Endothelial cell of umbilical vein (primary cell): ENCODE results near the gene ERI2. TPM values are rescaled to one million over a fixed set of nuclear protein-coding genes. Genes with fewer than 3 reads are reported as not detected.
"Not testable (repeated sequence)": the region's sequence is repeated elsewhere in the genome, so short reads cannot be mapped to it uniquely, and the experiment has no call there.

Experiments used
- BruUV-seq: library from RNA; stranded (reverse); fragments of 400-500 nt; replicated peaks from 2 replicates; lab custom pipeline; 2021; lab: Mats Ljungman, UMichigan
- CTCF ChIA-PET: fragments of 300-600, 350-600 bp; sonication (Branson Sonifier 250); formaldehyde crosslinking; loops from one replicate; lab custom pipeline; 2021; ENCODE audit warnings: antibody characterized with exemption, inconsistent platforms; lab: Charles Lee
- POLR2A ChIA-PET: fragments of 300-600, 350-600 bp; sonication (Branson Sonifier 250); formaldehyde crosslinking; loops from one replicate; lab custom pipeline; 2021; ENCODE audit warnings: antibody characterized with exemption, inconsistent platforms; lab: Charles Lee
- DNase-seq: peaks from one replicate; pipeline ENCODE4 v3.0.0-alpha.2; 2011; ENCODE audit warnings: low read depth, low spot score
- FAIRE-seq: peaks from 2 replicates; lab custom pipeline; 2011; peaks lifted over from hg19 to GRCh38; lab: Jason Lieb, UNC
- H2AFZ ChIP-seq: 2 replicates; pipeline ENCODE4 v1.6.0; 2012; ENCODE audit warnings: low read depth, low read length, control low read depth, inconsistent platforms
- H3K27ac ChIP-seq: 2 replicates; pipeline ENCODE4 v1.5.1; 2011; ENCODE audit warnings: low read depth, mild to moderate bottlenecking, control low read depth, low read length, moderate library complexity; ENCODE audit not compliant: insufficient read depth
- H3K27me3 ChIP-seq, 2 experiments: 2 replicates each; pipeline versions ENCODE4 v1.6.0 to v1.6.1; 2011; ENCODE audit warnings: low read length in 2 of 2, mixed read lengths in 1 of 2; ENCODE audit not compliant: control insufficient read depth in 2 of 2, insufficient read depth in 2 of 2
- H3K36me3 ChIP-seq, 2 experiments: 2 replicates in 1 of 2; 3 replicates in 1 of 2; pipeline ENCODE4 v1.5.1; 2011; ENCODE audit warnings: low read length in 2 of 2, mild to moderate bottlenecking in 1 of 2, moderate library complexity in 1 of 2; ENCODE audit not compliant: control insufficient read depth in 2 of 2, insufficient read depth in 2 of 2; ENCODE audit errors: extremely low read depth in 1 of 2
- H3K4me1 ChIP-seq: 3 replicates; pipeline ENCODE4 v1.5.1; 2011; ENCODE audit warnings: mild to moderate bottlenecking, low read length; ENCODE audit not compliant: control insufficient read depth, insufficient read depth; ENCODE audit errors: extremely low read depth
- H3K4me2 ChIP-seq: 2 replicates; pipeline ENCODE4 v1.6.1; 2011; ENCODE audit warnings: low read length, control low read depth, mixed read lengths; ENCODE audit not compliant: insufficient read depth
- H3K4me3 ChIP-seq, 3 experiments: fragments of 200-600 bp in 1 of 3; sonication (generic), shearing (Covaris generic) in 1 of 3; replicated peaks in 1 of 3; 2 replicates each; pipeline ENCODE4 v1.5.1; 2011 to 2016; ENCODE audit warnings: control low read depth in 3 of 3, low read length in 3 of 3, mild to moderate bottlenecking in 2 of 3, inconsistent platforms in 1 of 3, low read depth in 1 of 3, moderate library complexity in 1 of 3; ENCODE audit not compliant: insufficient read depth in 1 of 3
- H3K79me2 ChIP-seq: 2 replicates; pipeline ENCODE4 v1.6.0; 2012; ENCODE audit warnings: low read length, inconsistent platforms; ENCODE audit not compliant: control insufficient read depth, insufficient read depth
- H3K9ac ChIP-seq: replicated peaks from 2 replicates; pipeline ENCODE3; 2011; ENCODE audit warnings: low read length, control low read depth; ENCODE audit not compliant: insufficient read depth; ENCODE audit errors: extremely low read depth
- H3K9me1 ChIP-seq: replicated peaks from 3 replicates; pipeline ENCODE4 v1.6.0; 2011; ENCODE audit warnings: mild to moderate bottlenecking, low read length; ENCODE audit not compliant: control insufficient read depth, insufficient read depth; ENCODE audit errors: extremely low read depth
- H3K9me3 ChIP-seq: replicated peaks from 2 replicates; pipeline ENCODE4 v1.5.1; 2012; ENCODE audit warnings: low read length, inconsistent platforms; ENCODE audit not compliant: control insufficient read depth, insufficient read depth
- H4K20me1 ChIP-seq: replicated peaks from 2 replicates; pipeline ENCODE3; 2011; ENCODE audit warnings: mild to moderate bottlenecking, low read length; ENCODE audit not compliant: control insufficient read depth, insufficient read depth; ENCODE audit errors: extremely low read depth
- GATA2 ChIP-seq: IDR thresholded peaks from 2 replicates; pipeline ENCODE4 v1.7.0; 2011; ENCODE audit warnings: low read depth, mild to moderate bottlenecking, moderate library complexity, mixed read lengths, low read length; ENCODE audit not compliant: insufficient read length, insufficient read depth
- JUN ChIP-seq: IDR thresholded peaks from 2 replicates; pipeline ENCODE4 v1.6.1; 2011; ENCODE audit warnings: borderline replicate concordance, low read depth; ENCODE audit not compliant: insufficient read length, insufficient read depth
- dilution Hi-C: fragments of 300-500 bp; cut with MboI; formaldehyde crosslinking; loops from one replicate; pipeline ENCODE4 v1.15.0; 2019; ENCODE audit warnings: low sequenced_read_pairs; ENCODE audit not compliant: extremely low pct_ligation_motif_present
- intact Hi-C: fragments of 100-400 bp; cut with micrococcal nuclease; formaldehyde crosslinking; loops from one replicate; pipeline ENCODE4 v1.10.0; 2022
- polyA plus RNA-seq, 4 experiments: library from polyadenylated mRNA; depleted of rRNA in 3 of 4; stranded (reverse) in 3 of 4; unstranded in 1 of 4; fragments of >200 nt; gene quantifications; 2 replicates each; pipeline versions ENCODE4 v1.2.1 to v1.2.3, GENCODE V29; 2011 to 2012; ENCODE audit warnings: missing spikeins in 1 of 4
- total RNA-seq: library from RNA; stranded (reverse); gene quantifications from 2 replicates; pipeline ENCODE4 v1.2.3, GENCODE V29; 2021
- TF ChIP-seq, protein P1 (sequence below): IDR thresholded peaks from 2 replicates; pipeline ENCODE4 v1.6.1; 2011; ENCODE audit not compliant: insufficient read depth, insufficient read length

Gene ERI2
- total and polyA plus RNA-seq, 2 donors (not counting 3 experiments of a cell fraction or from before 2014, with no cell fraction given) = 6.6 to 8.9 TPM

DNA sequence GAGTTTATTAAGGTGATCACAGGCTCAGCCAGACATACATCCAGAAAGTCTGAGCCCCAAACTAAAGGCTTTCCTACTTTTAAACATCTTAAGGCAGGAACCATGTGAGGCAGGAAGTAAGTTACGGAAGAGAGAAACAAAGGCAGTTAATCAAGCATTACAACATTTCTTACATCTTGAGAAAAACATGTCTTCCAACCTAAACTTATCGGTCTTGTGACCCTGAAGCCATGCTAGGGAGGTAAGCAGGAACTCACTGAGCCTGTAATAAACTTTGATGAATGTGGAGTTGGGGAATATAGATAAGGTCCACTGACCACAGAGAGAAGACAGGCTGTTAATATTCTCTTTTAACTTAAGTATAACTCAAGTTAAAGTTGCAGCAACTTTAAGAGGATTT, 45.9 kb downstream of the ERI2 start:
- CTCF ChIA-PET = no interaction called here
- Histone ChIP-seq H4K20me1 (no peaks in the 10 kb centered on the region), H3K4me3 (no peak overlapping the region), H3K9me1 (no peaks in the 10 kb centered on the region), H3K9me3 (no peaks in the 10 kb centered on the region), H3K27me3 (peaks cover 7 to 9% of the 10 kb centered on the region in 2 experiments), H3K4me1 (no peaks in the 10 kb centered on the region), H3K9ac (no peak overlapping the region), H3K79me2 (no peaks in the 10 kb centered on the region), H3K36me3 (no peaks in the 10 kb centered on the region), H3K4me2 (no peak overlapping the region), H2AFZ (no peak overlapping the region), H3K27ac (no peak overlapping the region)
- intact Hi-C loops (no loop called here), dilution Hi-C loops (no loop called here)
- BruUV-seq = no TSS peak
- DNase-seq (no peak), FAIRE-seq (no peak)
- POLR2A ChIA-PET = no interaction called here
- TF ChIP-seq GATA2 = no peak
- TF ChIP-seq, protein P1, sequence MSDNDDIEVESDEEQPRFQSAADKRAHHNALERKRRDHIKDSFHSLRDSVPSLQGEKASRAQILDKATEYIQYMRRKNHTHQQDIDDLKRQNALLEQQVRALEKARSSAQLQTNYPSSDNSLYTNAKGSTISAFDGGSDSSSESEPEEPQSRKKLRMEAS = no peak
- TF ChIP-seq JUN = no peak

DNA sequence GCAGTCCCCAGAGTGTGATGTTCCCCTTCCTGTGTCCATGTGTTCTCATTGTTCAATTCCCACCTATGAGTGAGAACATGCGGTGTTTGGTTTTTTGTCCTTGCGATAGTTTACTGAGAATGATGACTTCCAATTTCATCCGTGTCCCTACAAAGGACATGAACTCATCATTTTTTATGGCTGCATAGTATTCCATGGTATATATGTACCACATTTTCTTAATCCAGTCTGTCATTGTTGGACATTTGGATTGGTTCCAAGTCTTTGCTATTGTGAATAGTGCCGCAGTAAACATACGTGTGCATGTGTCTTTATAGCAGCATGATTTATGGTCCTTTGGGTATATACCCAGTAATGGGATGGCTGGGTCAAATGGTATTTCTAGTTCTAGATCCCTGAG, 50.5 kb downstream of the ERI2 start:
- H2AFZ ChIP-seq, H3K36me3 ChIP-seq, DNase-seq, intact Hi-C loops, H3K4me2 ChIP-seq, CTCF ChIA-PET, H3K4me3 ChIP-seq, dilution Hi-C loops, H3K9me1 ChIP-seq, H3K27ac ChIP-seq, FAIRE-seq, H3K4me1 ChIP-seq, POLR2A ChIA-PET, H3K79me2 ChIP-seq, H4K20me1 ChIP-seq, BruUV-seq, H3K27me3 ChIP-seq, H3K9ac ChIP-seq, H3K9me3 ChIP-seq: not testable (repeated sequence)
